Measurements from ENCODE around the gene ETV6.

- TF ChIP-seq CTCF (IDR thresholded peaks at IDR 0.05; ENCODE audit: borderline replicate concordance, extremely low read depth, low read length, poor library complexity, severe bottlenecking): no peak
- no peak for TF ChIP-seq EZH2 (IDR thresholded peaks at IDR 0.05; ENCODE audit: borderline replicate concordance, low read depth, low read length, severe bottlenecking)
These were observed 172.1 kb downstream of the ETV6 start for GRCh38 chr12:11821386-11822080.
